Hindlimb muscle (tissue), 1 donor: Measurements from ENCODE around the gene LRRC41. TPM values are rescaled to one million over a fixed set of nuclear protein-coding genes. Genes with fewer than 3 reads are reported as not detected.
"Not testable (repeated sequence)": the region's sequence is repeated elsewhere in the genome, so short reads cannot be mapped to it uniquely, and the experiment has no call there.

Experiments
- DNase-seq: peaks from one replicate; pipeline ENCODE4 v3.0.0-alpha.2; 2013
- polyA plus RNA-seq: library from polyadenylated mRNA; unstranded; fragments of 120-200 nt; gene quantifications from one replicate; pipeline ENCODE4 v1.2.1, GENCODE V29; 2013; ENCODE audit not compliant: insufficient read length

The LRRC41 gene
- 63.3 TPM for polyA plus RNA-seq

GRCh38 chr1:46303038-46303871, at the start of gene LRRC41, which contains the start of gene UQCRH:
LRRC41 (minus strand) TSS chr1:46303616; CDS start chr1:46303322, 294 bp downstream.
UQCRH (plus strand) TSS chr1:46303698; CDS start chr1:46303767, 69 bp downstream.
- DNase-seq: peak; percentile 96

GRCh38 chr1:46352363-46352762, 48.9 kb upstream of the LRRC41 start:
- DNase-seq: no peak

- DNase-seq: no peak
These were observed 41.9 kb upstream of the LRRC41 start for GRCh38 chr1:46345281-46345680.

- no peak for DNase-seq
These were observed 41.1 kb upstream of the LRRC41 start for GRCh38 chr1:46344481-46344880.

GRCh38 chr1:46343705-46344104, 40.3 kb upstream of the LRRC41 start:
- no peak for DNase-seq

- DNase-seq: no peak
These were observed 39.9 kb upstream of the LRRC41 start for GRCh38 chr1:46343351-46343695.

- DNase-seq: no peak
These were observed 39.4 kb upstream of the LRRC41 start for GRCh38 chr1:46342677-46343350.

GRCh38 chr1:46342084-46342656, 38.8 kb upstream of the LRRC41 start:
- no peak for DNase-seq

- DNase-seq: no peak
These were observed 38.0 kb upstream of the LRRC41 start for GRCh38 chr1:46341222-46342083.

GRCh38 chr1:46340404-46341221, 37.2 kb upstream of the LRRC41 start, which contains the start of gene NSUN4:
NSUN4 (plus strand) TSS chr1:46340807; CDS start chr1:46340827, 20 bp downstream.
- peak; percentile 96 for DNase-seq

- DNase-seq: not testable (repeated sequence)
These were observed 34.0 kb upstream of the LRRC41 start for GRCh38 chr1:46337409-46337808.

GRCh38 chr1:46335081-46335480, 31.7 kb upstream of the LRRC41 start:
- no peak for DNase-seq

- no peak for DNase-seq
These were observed 30.6 kb upstream of the LRRC41 start for GRCh38 chr1:46334030-46334384.

- DNase-seq: no peak
These were observed 30.0 kb upstream of the LRRC41 start for GRCh38 chr1:46333300-46334029.

- not testable (repeated sequence) for DNase-seq
These were observed 28.5 kb upstream of the LRRC41 start for GRCh38 chr1:46331786-46332540.

- not testable (repeated sequence) for DNase-seq
These were observed 27.0 kb upstream of the LRRC41 start for GRCh38 chr1:46330381-46330780.

- not testable (repeated sequence) for DNase-seq
These were observed 26.4 kb upstream of the LRRC41 start for GRCh38 chr1:46329807-46330206.

GRCh38 chr1:46328182-46328581, 24.8 kb upstream of the LRRC41 start:
- not testable (repeated sequence) for DNase-seq

GRCh38 chr1:46325285-46326076, 22.1 kb upstream of the LRRC41 start:
- not testable (repeated sequence) for DNase-seq
